IPS-11a (cell line): ENCODE data around the gene SPRED3.
"Not testable (repeated sequence)": the region's sequence is repeated elsewhere in the genome, so short reads cannot be mapped to it uniquely, and the experiment has no call there.

Source experiments
- H3K4me3 ChIP-seq: one replicate; pipeline ENCODE4 v1.5.1; 2013; ENCODE audit warnings: low read depth, low read length, control low read depth

SPRED3 gene

DNA sequence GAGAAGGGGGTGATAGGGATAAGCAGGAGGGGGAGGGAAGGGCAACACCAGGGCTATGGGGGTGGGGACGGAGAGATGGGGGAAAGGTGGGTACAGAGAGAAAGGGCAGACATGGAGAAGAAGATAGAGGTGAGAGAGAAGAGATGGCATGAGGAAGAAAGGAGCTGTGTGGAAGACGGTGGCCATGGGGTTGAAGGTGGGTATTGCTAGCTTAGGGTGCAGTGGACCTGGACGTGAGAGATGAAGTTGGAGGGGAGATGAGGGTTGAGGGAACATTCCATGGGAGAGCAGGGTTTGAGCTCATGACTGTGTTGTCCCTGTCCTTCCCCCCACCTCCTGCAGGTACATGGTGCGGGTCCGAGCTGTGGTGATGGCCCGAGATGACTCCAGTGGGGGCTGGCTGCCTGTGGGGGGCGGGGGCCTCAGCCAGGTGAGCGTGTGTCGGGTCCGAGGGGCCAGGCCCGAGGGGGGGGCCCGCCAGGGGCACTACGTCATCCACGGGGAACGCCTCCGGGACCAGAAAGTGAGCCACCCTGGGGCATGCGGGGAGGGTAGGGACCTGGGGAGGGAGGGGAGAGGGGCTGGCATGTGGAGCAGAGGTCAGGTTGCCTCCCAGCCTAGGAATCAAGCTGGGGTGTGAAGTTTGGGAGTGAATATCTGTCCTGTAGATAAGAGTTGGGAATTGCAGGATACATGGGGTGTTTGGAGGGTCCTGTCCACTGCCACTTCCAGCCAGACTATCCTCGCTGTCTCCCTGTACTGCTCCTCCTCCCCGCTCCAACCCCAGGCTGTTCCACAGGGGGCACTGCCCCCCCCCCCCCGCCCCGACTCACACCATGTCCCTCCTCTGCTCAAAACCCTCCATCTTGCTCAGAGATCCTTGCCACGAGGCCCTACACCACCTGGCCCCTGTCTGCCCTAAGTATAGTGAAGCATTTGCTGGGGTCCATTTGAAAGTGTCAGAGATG lies 1.7 kb downstream of the SPRED3 start:
- H3K4me3 ChIP-seq = peak overlapping the region; percentile 78

DNA sequence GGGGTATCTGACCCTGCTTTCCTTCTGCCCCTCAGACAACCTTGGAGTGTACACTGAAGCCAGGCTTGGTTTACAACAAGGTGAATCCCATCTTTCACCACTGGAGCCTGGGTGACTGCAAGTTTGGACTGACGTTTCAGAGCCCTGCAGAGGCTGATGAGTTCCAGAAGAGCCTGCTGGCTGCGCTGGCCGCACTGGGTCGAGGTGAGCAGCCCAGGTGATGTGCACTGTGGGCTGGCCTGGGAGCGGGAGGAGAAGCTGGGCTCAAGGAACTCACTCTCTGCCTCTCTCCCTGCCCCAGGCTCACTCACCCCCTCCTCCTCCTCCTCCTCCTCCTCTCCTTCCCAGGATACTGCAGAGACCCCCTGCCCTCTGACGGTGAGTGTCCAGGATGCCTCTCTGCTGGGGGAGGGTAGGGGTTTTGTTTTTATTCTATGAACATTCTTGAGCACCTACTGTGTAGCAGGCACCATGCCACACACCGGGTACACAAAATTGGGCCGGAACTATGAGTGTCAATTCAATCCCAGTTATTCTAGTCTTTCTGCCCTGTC lies 3.5 kb downstream of the SPRED3 start:
- no peak overlapping the region for H3K4me3 ChIP-seq

DNA sequence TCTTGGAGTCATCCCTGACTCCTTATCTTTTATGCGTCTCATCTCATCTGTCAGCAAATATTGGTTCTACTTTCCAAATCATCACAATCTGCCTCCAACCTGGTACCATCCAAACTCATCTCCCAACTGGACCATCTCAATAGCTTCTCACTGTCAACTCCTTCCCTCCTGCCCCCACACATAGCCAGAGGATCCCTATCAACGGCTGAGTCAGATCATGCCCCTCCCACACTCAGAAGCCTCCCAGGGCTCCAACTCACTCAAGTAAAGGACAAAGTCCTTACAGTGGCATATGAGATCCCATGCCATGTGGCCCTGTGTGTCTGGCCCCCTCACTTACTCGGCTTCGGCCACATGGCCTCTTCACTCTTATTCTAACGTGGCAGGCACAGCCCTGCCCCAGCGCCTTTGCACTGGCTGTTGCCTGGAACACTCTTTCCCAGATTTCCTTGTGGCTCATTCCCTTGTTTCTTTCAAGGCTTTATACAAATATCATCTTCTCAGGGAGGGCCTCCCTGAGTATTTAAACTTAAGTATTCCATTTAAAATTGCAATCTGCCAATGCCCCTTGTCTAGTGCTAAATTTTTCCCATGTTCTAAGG lies 4.3 kb downstream of the SPRED3 start:
- H3K4me3 ChIP-seq = no peak overlapping the region

DNA sequence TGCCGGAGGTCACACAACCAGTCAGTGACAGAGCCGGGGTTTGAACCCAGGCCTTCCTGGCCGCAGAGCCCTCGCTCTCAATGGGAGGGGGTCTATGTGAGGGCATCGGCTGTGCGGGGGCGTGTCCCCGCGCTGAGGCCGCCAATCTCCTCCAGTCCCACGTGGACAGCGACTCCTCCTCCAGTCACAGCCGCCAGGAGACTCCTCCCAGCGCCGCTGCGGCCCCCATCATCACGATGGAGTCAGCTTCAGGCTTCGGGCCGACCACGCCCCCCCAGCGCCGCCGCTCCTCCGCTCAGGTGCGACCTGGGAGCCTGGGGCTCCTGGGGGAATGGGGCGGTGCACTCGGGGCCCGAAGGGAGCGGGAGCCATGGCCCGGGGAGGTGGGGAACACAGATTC lies 6.0 kb downstream of the SPRED3 start:
- peak overlapping the region; percentile 6 for H3K4me3 ChIP-seq

DNA sequence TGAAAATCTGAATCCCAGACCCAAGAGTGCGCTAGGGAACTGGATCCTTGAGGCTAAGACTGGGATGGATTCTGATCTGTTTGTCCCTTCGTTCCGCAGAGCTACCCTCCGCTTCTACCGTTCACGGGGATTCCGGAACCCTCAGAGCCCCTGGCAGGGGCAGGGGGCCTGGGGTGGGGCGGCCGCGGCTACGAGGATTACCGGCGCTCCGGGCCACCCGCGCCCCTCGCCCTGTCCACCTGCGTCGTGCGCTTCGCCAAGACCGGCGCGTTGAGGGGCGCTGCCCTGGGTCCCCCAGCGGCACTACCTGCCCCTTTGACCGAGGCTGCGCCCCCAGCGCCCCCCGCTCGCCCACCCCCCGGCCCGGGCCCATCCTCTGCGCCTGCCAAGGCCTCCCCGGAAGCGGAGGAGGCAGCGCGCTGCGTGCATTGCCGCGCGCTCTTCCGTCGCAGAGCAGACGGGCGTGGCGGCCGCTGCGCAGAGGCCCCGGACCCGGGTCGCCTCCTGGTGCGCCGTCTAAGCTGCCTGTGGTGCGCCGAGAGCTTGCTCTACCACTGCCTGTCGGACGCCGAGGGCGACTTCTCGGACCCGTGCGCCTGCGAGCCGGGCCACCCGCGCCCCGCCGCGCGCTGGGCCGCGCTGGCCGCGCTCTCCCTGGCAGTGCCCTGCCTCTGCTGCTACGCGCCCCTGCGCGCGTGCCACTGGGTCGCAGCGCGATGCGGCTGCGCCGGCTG lies 7.1 kb downstream of the SPRED3 start:
- peak overlapping the region; percentile 21 for H3K4me3 ChIP-seq

DNA sequence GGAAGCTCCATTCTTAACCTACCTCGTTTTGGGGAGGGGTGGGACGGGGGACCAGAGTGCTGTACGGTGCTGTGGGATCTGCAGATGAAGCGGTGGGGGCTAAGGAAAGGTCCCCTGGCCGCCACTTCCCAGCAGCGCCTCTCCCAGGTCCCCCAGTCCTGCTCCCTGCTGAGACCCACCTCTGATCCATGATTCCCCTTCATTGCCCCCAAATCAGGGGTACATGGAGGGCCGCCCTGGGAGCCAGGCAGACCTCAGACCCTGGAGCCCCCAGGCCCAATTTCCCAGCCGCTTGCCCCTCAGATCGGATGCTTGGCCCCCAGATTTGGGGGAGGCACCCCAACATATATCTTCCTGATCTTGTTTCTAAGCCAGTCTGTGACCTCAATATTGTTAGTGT lies 10.6 kb downstream of the SPRED3 start:
- no peak overlapping the region for H3K4me3 ChIP-seq

DNA sequence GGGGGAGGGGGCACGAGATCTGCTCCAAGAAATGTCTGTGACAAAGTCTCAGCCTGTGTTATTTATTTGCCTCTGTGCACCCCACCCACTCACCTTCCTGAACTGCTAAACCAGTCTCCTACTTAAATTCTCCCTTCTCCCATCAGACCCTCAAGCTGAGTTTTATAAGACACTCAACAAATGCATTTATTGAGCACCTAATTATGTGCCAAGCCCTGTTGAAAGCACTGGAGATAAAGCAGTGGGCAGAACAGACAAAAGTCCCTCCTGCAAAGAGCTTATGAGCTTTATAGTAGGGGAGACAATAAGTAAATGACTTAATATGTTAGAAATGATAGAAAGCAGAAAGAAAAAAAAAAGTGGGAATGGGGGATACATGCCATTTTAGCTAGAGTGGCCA lies 11.0 kb downstream of the SPRED3 start:
- H3K4me3 ChIP-seq = no peak overlapping the region

DNA sequence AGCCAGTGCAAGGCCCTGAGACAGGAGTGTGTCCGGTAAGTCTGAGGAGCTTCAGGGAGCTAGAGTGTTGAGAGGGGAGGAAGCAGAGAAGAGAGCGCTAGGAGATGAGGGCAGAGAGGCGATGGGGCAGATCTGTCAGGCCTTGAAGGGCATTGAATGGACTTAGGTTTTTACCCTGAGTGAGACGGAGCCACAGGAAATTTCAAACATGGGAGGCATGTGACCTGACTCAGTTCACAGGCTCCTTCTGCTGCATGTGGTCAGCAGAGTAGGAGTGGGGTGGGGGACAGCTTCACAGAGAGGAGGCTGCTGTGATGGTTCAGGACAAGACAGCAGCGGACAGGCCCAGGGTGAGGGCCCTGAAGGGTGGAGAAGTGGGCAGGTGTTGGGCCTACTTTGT lies 11.9 kb downstream of the SPRED3 start:
- no peak overlapping the region for H3K4me3 ChIP-seq

DNA sequence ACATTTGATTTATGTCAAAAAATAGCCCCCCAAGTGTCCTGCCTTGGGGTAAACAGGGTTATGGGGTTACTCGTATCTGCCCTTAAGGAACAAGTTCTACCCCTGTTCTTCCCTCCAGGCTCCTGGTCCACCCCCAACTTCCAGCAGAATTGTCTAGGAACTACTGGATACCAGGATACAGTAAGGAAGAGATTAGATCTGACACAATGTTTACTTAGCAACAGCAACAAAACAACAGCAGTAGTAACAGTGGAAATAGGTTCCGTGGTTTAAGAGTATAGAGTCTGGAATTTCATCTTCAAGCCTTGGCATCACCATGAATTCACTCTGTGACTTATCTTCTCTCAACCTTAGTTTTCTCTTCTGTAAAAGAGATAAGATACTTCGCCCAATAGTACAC lies 12.7 kb downstream of the SPRED3 start:
- H3K4me3 ChIP-seq = no peak overlapping the region

DNA sequence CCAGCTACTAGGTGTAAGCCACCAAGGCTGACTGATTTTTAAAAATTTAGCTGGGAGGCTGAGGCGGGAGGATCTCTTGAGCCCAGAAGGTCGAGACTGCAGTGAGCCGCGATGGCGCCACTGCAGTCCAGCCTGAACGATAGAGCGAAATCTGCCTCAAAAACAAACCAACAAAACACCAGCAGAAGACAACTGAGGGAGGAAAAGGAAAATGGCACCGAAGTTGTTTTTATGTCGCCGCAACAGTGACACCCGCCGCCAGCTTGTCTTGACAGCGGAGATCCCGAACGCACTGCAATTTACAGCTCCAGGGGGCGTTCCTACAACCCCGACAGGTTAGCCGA lies 14.1 kb downstream of the SPRED3 start:
- H3K4me3 ChIP-seq = no peak overlapping the region

DNA sequence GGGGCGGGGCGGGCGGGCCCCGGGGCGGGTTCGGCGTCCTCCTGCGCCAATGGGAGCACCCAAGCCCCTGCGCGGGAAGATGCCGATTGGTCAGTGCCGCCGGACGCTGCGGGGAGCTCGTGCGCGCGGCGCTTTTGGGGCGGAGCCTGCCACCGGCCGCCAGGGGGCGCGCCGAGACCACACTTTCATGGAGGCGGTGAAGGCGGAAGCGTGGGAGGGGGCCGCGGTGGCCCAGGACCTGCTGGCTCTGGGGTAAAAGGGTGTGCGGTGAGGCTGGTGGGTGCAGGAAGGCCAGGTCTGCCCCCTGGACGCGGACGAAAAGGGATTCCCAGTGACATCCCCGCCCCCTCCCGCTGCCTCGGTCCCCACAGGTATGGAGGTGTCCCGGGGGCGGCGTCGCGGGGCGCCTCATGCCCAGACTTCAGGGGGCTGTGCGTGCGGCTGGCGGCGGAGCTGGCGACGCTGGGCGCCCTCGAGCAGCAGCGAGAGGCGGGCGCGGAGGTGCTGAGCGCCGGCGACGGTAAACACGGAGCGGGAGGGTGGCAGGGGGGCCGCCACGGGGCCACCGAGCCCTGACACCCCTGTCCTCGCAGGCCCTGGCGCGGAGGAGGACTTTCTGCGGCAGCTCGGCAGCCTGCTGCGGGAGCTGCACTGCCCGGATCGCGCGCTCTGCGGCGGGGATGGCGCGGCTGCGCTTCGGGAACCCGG lies 14.6 kb downstream of the SPRED3 start, which contains the start of gene FAM98C:
Gene FAM98C (plus strand): TSS at position 127 of the 708 bp plus-strand sequence. CDS start 61 bp downstream, at position 188.
- peak within 1 kb of the TSS; percentile 47 for H3K4me3 ChIP-seq

DNA sequence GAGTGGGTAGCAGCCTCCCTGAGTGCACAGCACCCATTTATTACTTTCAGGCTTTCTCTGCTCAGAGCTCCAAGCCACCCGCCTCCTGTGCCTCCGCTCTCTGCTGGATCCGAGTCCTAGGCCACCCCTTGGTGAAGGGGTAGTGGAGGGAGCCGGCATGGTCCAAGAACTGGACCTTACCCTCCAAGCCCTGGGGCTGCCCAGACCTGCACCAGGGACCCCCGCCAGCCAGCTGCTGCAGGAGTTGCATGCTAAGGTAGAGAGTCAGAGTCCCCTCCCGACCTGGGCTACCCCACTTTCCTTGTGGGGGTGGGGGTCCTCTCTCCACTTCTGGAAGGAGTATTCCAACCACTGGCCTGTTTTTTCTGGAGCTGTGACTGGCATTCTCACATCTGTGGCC lies 16.4 kb downstream of the SPRED3 start:
- no peak overlapping the region for H3K4me3 ChIP-seq

DNA sequence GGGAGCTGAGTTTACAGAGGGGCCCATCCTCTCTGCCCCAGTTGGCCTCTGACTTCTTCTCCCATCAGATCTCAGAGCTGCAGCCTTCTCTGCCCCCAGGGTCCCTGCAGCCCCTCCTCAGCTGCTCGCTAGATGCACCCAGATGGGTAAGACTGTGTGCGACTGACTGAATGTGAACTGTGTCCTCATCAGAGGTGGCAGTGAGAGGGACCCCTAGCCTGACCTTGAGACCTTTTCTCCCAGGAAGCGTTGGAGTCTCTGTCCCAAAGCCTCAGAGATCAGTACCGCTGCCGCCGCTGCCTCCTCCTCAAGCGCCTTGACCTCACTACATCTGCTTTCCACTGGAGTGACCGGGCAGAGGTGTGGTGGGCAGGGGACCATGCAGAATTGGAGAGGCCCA lies 16.8 kb downstream of the SPRED3 start:
- H3K4me3 ChIP-seq = no peak overlapping the region

DNA sequence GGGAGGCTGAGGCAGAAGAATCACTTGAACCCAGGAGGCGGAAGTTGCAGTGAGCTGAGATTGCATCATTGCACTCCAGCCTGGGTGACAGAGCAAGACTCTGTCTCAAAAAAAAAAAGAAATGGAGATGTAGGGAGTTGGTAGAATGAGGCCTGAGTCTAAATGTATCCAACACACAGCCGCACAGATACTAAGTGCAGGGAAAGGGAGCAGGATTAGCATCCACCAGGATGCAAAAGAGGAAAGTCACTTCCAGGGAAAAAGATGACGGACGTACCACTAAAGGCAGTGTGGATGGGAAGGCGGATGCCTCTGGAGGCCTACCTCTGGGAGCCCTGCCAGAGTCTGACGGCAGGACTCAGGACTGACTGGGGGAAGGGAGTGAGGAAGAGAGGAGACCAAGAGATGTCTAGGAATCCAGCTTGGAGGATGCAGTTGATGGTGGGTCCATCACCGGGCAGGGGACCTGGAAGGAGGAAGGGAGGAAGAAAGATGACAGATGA lies 21.2 kb downstream of the SPRED3 start:
- H3K4me3 ChIP-seq = no peak overlapping the region

DNA sequence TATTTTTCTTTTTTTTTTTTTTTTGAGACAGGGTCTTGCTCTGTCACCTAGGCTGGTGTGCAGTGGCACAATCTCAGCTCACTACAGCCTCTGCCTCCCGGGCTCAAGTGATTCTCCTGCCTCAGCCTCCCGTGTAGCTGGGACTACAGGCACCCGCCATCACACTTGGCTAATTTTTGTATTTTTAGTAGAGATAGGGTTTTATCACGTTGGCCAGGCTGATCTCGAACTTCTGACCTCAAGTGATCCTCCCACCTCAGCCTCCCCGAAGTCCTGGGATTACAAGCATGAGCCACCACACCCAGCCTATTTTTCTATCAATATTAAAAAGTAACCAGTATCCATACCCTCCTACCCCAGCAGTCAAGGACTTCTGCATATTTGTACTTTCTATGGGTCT lies 21.9 kb downstream of the SPRED3 start:
- not testable (repeated sequence) for H3K4me3 ChIP-seq

DNA sequence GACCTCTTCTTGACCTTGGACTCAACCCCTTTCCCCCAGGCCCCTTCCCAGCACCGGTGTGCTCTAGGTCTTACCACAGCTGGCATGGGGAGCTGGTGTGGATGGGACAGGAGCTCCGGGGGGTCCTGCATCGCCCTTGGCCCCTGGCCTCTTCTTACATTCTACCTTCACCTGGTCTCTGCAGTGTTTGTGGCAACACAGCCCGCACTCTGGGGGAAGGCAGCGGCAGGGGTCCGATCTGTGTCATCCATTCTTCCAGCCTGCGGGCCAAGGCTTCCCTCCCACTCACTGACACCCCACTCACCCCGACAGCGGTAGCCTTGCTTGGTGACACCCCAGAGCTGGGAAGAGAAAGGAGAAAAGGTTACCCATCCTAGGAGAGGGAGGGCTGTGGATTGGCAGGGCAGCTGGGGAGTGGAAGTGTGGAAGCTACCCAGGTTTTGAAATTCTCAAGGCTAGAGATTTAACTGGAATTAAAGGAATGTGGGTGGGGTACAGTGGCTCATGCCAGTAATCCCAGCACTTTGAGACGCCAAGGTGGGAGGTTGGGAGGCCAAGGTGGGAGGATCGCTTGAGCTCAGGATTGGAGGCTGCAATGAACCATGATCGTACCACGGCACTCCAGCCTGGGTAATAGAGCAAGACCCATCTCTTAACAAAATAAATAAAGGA lies 22.7 kb downstream of the SPRED3 start:
- no peak overlapping the region for H3K4me3 ChIP-seq

DNA sequence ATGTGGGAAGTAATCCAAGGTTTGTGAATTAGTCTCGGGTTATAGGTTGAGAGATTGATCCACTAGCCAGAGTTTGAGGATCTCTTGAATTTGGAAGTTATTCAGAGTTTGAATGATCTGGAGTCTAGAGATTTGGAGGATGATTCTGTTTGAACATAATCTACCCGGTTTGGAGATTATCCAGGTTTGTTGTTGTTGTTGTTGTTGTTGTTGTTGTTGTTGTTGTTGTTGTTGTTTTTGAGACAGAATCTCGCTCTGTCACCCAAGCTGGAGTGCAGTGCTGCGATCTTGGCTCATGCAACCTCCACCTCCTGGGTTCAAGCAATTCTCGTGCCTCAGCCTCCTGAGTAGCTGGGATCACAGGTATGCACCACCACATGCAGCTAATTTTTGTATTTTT lies 23.4 kb downstream of the SPRED3 start:
- H3K4me3 ChIP-seq = not testable (repeated sequence)

DNA sequence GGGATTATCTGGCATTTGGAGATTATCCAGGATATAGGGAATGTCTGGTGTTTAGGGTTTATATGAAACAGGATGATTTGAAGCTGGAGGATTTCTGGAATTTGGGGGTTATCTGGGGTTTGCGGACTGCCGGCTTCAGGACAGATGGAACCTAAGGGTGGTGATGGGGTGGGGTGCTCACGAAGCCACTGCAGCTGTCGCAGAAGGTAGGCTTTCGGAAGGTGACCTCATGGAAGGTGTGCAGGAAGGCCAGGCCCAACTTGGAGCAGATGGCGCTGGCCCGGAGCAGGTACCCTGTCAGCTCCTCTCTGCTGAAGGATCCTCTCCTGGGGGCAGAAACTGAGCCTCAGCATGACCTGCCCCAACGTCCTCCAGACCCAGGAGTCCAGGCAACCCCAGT lies 24.0 kb downstream of the SPRED3 start:
- H3K4me3 ChIP-seq = no peak overlapping the region

DNA sequence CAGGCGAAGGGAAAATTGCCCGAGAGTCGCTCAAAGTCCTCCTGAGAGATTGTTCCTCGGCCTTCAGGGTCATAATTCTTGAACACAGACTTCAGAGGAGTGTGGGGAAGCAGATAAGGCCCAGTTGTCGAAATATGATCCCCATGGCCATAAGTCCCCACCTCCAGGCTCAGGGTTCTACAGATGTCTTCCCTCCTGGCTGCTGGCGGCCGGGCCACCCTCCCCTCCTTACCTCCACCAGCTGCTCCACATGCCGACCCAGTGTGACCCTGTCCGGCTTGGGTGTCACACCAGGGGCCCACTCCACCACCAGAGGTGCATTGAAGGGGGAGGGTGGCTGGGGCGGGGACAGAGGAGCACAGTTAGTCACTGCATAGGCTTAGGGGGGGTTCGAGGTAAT lies 24.5 kb downstream of the SPRED3 start:
- H3K4me3 ChIP-seq = no peak overlapping the region

DNA sequence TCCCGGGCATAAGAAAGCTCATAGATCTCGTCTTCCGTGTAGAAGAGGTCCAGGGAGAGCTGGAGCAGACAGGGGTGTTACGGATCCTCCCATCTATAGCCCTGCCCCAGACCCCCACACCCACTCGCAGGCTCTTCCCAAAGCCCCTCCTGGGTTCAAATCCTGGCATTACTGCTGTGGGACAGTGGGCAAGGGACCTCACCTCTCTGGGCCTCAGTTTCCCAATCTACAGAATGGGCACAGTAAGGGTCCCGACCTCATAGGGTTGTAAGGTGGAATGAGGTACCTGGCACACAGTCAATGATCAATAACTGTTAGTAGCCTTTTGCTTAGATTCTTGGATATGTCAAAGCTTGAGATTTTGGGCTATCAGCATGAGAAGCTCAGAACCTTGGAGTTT lies 24.9 kb downstream of the SPRED3 start:
- no peak overlapping the region for H3K4me3 ChIP-seq
